ENCODE data around the gene RIMS3. TPM values are rescaled to one million over a fixed set of nuclear protein-coding genes. Genes with fewer than 3 reads are reported as not detected.

Gene RIMS3
- total RNA-seq, 1 donor from 2014 or later, result 4.6 TPM

GRCh38 chr1:40664167-40664537 lies 1.3 kb downstream of the RIMS3 start:
- Histone ChIP-seq H3K27me3 (ENCODE audit: low read depth) (no peaks in the 10 kb centered on the region), H3K9me3 (no peaks in the 10 kb centered on the region), H3K36me3 (no peaks in the 10 kb centered on the region), H3K4me1 (peaks cover 16% of the 10 kb centered on the region), H3K27ac (no peak overlapping the region), H3K4me3 (no peak overlapping the region)
- ATAC-seq (no peak), DNase-seq (no peak)
- TF ChIP-seq CTCF (IDR thresholded peaks at IDR 0.05), result no peak
- intact Hi-C loops (cut with DNase I), result no loop called here

- ATAC-seq (no peak), DNase-seq (no peak)
- H3K4me1 ChIP-seq, result peaks cover 11% of the 10 kb centered on the region
- no peaks in the 10 kb centered on the region for H3K27me3 ChIP-seq (ENCODE audit: low read depth)
- no peak overlapping the region for H3K4me3 ChIP-seq
- no peak for TF ChIP-seq CTCF (IDR thresholded peaks at IDR 0.05)
- no peaks in the 10 kb centered on the region for H3K9me3 ChIP-seq
- intact Hi-C loops (cut with DNase I), result no loop called here
- H3K36me3 ChIP-seq, result no peaks in the 10 kb centered on the region
- H3K27ac ChIP-seq, result no peak overlapping the region
Measured at GRCh38 chr1:40663324-40664166, 1.9 kb downstream of the RIMS3 start.

GRCh38 chr1:40662864-40663263 lies 2.6 kb downstream of the RIMS3 start:
- peaks cover 10% of the 10 kb centered on the region for H3K4me1 ChIP-seq
- intact Hi-C loops (cut with DNase I), result no loop called here
- no peak for TF ChIP-seq CTCF (IDR thresholded peaks at IDR 0.05)
- DNase-seq, result no peak
- H3K9me3 ChIP-seq, result no peaks in the 10 kb centered on the region
- H3K36me3 ChIP-seq, result no peaks in the 10 kb centered on the region
- H3K4me3 ChIP-seq, result no peak overlapping the region
- H3K27ac ChIP-seq, result no peak overlapping the region
- ATAC-seq, result no peak
- no peaks in the 10 kb centered on the region for H3K27me3 ChIP-seq (ENCODE audit: low read depth)

- ATAC-seq, result no peak
- H3K9me3 ChIP-seq, result no peaks in the 10 kb centered on the region
- no peak overlapping the region for H3K27ac ChIP-seq
- no peak for DNase-seq
- no peaks in the 10 kb centered on the region for H3K27me3 ChIP-seq (ENCODE audit: low read depth)
- no peak overlapping the region for H3K4me3 ChIP-seq
- intact Hi-C loops (cut with DNase I), result no loop called here
- TF ChIP-seq CTCF (IDR thresholded peaks at IDR 0.05), result no peak
- H3K4me1 ChIP-seq, result peaks cover 10% of the 10 kb centered on the region
- H3K36me3 ChIP-seq, result no peaks in the 10 kb centered on the region
Measured at GRCh38 chr1:40662151-40662550, 3.3 kb downstream of the RIMS3 start.

- no peak overlapping the region for H3K4me3 ChIP-seq
- peaks cover 10% of the 10 kb centered on the region for H3K4me1 ChIP-seq
- intact Hi-C loops (cut with DNase I), result no loop called here
- H3K27ac ChIP-seq, result no peak overlapping the region
- no peak for TF ChIP-seq CTCF (IDR thresholded peaks at IDR 0.05)
- ATAC-seq (no peak), DNase-seq (no peak)
- no peaks in the 10 kb centered on the region for H3K27me3 ChIP-seq (ENCODE audit: low read depth)
- no peaks in the 10 kb centered on the region for H3K36me3 ChIP-seq
- no peaks in the 10 kb centered on the region for H3K9me3 ChIP-seq
Measured at GRCh38 chr1:40661678-40662077, 3.8 kb downstream of the RIMS3 start.

All from lower lobe of right lung (tissue), 2 donors.